Measurements from ENCODE around the gene PNPO.

DNA sequence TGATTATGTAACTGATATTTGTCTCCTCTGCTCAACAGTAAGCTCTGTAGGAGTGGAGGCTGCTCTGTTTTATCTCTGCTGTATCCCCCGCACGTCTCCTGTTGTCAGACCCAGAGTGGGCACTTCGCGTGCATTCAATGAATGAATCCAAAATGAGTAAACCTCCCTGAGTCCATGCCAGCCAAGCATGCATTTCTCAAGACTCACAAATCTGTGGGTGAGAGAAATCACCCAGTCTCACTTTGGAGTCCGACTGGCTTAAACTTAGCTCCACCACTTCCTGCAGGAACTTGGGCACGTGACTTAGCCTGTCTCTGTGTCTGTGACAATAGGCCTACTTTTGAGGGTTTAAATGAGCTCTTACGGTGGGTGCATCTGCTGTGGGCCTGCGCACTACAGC lies 3.7 kb downstream of the PNPO start:
- TF ChIP-seq FOS (IDR thresholded peaks at IDR 0.05; ENCODE audit: low read depth, low read length) (no peak), RFX5 (IDR thresholded peaks at IDR 0.05; ENCODE audit: low read depth, low read length) (no peak), POLR2A (IDR thresholded peaks at IDR 0.05; ENCODE audit: low read depth, low read length) (no peak), RCOR1 (IDR thresholded peaks at IDR 0.05; ENCODE audit: insufficient replicate concordance, low read length) (no peak), CHD1 (IDR thresholded peaks at IDR 0.05; ENCODE audit: low read depth, low read length) (no peak), RAD21 (IDR thresholded peaks at IDR 0.05; ENCODE audit: low read length) (no peak), MAFK (IDR thresholded peaks at IDR 0.05; ENCODE audit: low read depth, low read length) (no peak), SMC3 (IDR thresholded peaks at IDR 0.05; ENCODE audit: low read depth, low read length) (no peak), NFE2L2 (IDR thresholded peaks at IDR 0.05; ENCODE audit: low read depth, low read length) (no peak), CEBPB (IDR thresholded peaks at IDR 0.05; ENCODE audit: low read depth, low read length) (no peak), BHLHE40 (IDR thresholded peaks at IDR 0.05; ENCODE audit: low read depth, low read length) (no peak)
- TF ChIP-seq, protein P1, sequence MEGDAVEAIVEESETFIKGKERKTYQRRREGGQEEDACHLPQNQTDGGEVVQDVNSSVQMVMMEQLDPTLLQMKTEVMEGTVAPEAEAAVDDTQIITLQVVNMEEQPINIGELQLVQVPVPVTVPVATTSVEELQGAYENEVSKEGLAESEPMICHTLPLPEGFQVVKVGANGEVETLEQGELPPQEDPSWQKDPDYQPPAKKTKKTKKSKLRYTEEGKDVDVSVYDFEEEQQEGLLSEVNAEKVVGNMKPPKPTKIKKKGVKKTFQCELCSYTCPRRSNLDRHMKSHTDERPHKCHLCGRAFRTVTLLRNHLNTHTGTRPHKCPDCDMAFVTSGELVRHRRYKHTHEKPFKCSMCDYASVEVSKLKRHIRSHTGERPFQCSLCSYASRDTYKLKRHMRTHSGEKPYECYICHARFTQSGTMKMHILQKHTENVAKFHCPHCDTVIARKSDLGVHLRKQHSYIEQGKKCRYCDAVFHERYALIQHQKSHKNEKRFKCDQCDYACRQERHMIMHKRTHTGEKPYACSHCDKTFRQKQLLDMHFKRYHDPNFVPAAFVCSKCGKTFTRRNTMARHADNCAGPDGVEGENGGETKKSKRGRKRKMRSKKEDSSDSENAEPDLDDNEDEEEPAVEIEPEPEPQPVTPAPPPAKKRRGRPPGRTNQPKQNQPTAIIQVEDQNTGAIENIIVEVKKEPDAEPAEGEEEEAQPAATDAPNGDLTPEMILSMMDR (conservative IDR thresholded peaks at IDR 0.05; ENCODE audit: low read depth, low read length), result no peak
- TF ChIP-seq, protein P2, sequence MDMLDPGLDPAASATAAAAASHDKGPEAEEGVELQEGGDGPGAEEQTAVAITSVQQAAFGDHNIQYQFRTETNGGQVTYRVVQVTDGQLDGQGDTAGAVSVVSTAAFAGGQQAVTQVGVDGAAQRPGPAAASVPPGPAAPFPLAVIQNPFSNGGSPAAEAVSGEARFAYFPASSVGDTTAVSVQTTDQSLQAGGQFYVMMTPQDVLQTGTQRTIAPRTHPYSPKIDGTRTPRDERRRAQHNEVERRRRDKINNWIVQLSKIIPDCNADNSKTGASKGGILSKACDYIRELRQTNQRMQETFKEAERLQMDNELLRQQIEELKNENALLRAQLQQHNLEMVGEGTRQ (IDR thresholded peaks at IDR 0.05; ENCODE audit: low read depth, low read length), result peak; percentile 36; the same call in 1 of the 2 replicates
- TF ChIP-seq, protein P3, sequence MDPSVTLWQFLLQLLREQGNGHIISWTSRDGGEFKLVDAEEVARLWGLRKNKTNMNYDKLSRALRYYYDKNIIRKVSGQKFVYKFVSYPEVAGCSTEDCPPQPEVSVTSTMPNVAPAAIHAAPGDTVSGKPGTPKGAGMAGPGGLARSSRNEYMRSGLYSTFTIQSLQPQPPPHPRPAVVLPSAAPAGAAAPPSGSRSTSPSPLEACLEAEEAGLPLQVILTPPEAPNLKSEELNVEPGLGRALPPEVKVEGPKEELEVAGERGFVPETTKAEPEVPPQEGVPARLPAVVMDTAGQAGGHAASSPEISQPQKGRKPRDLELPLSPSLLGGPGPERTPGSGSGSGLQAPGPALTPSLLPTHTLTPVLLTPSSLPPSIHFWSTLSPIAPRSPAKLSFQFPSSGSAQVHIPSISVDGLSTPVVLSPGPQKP (IDR thresholded peaks at IDR 0.05; ENCODE audit: borderline replicate concordance, low read depth, low read length), result no peak
